GM12872 (cell line): ENCODE results near the gene BCR.

Source experiments
- CTCF ChIP-seq: IDR thresholded peaks from 3 replicates; pipeline ENCODE4 v1.5.1; 2011; ENCODE audit warnings: low read depth, mild to moderate bottlenecking, low read length, moderate library complexity; ENCODE audit not compliant: insufficient read depth

The BCR gene

GRCh38 chr22:23222033-23222792 is 41.9 kb downstream of the BCR start:
- no peak for TF ChIP-seq CTCF

- no peak for TF ChIP-seq CTCF
Measured at GRCh38 chr22:23222793-23223568, 42.7 kb downstream of the BCR start.

- TF ChIP-seq CTCF: no peak
Measured at GRCh38 chr22:23223569-23224317, 43.4 kb downstream of the BCR start.

- no peak for TF ChIP-seq CTCF
Measured at GRCh38 chr22:23224846-23225245, 44.5 kb downstream of the BCR start.

- no peak for TF ChIP-seq CTCF
Measured at GRCh38 chr22:23225337-23225723, 45.0 kb downstream of the BCR start.

GRCh38 chr22:23225724-23226496 is 45.6 kb downstream of the BCR start:
- TF ChIP-seq CTCF: no peak
